Measurements from ENCODE around the gene CERK.

Gene CERK

GRCh38 chr22:46764779-46765485, 26.9 kb upstream of the CERK start:
- no peak for DNase-seq (ENCODE audit: low spot score)

DNA sequence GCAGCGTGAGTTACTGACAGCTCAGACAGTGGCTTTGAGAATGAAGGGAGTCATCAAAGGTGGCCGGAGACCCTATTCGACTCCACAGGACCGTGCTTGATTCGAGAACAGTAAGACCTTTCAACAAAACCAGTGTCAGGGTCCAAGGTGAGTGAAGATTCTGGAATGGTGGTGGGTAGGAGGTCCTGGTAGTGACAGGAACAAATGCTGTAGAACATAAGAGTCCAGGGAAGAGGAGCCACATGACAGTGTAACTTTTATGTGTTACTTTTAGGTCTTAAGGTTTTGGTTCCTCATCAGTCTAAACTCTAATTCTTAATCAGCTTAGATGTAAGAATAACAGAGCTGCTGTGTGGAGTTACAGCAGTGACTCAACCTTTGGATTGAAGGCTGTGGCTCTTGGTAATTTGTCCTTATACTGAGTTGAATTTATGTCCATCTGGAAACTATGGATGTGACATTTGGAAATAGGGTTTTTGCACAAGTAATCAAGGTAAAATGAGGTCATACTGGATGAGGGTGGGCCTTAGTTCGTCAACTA, 26.2 kb upstream of the CERK start:
- no peak for DNase-seq (ENCODE audit: low spot score)

DNA sequence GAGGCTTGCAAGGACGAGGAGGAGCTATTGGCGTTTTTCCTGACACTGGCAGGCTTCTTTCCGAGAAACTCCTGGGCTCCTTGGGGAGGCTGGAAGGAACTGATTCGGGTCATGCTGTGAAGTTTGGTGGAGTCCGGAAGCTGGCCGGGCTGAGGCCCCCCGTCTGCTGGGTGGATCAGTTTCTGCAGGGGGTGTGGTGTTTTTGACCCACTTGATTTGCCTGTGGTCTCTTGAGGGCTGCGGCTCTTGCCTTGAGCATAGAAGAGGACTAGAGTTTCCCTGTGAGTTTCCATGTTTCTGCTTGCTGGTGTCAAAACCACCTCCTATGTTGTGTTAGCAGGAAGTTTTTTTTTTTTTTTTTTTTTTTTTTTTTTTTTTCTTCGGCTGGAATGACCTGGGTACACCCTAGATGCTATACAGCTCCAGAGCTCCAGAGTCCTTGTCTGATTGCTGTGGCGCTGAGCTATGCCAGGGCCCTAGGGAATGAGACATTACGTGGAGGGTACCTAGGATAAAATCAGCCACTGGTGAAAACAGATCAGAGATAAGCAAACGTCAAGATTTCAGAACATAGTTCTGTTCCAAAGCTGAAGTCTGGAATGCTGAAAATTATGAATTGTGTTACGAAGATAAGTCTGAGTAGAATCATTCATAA, 25.1 kb upstream of the CERK start:
- no peak for DNase-seq (ENCODE audit: low spot score)

DNA sequence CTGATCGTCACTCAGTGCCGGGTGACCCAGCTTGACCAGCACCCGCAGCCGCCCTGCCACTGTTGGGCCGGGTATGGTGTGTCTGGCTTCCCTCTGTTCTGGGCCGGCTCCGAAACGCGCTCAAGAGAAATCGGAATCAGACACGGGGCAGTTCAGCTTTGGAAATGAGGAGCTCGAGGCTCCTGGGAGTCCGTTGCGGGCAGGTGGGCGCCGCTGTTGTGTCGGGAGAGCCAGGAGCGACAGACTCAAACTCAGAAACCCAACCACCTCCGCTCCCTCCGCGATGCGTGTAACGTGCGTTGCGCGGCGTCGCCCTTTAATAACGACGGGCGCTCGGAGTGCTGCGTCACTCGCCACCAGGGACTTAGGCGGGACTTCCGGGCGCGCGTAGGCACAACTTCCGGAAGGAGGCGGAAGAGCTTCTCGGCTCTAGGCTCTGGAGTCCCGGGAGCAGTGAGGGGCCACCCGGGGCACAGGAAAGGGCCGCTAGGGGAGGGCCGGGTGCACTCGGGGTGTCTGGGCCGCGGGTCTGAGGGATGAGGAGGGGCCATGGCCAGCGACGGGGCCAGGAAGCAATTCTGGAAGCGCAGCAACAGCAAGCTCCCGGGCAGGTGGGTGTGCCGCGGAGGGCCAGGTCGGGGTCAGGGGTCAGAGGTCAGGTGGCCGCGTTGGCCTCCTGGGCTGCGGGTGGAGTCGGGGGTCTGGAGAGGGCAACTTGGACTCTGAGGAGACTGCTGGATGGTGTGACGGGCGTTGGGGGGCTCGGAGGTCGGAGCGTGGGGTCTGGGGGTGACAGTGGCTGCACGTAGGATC, 24.4 kb upstream of the CERK start, which contains the start of gene TBC1D22A:
TBC1D22A (plus strand) TSS at position 413 of the 813 bp plus-strand sequence; CDS start at position 550, 137 bp downstream.
- DNase-seq (ENCODE audit: low spot score): peak; percentile 97

- no peak for DNase-seq (ENCODE audit: low spot score)
These were observed 23.6 kb upstream of the CERK start for GRCh38 chr22:46761539-46762237.

DNA sequence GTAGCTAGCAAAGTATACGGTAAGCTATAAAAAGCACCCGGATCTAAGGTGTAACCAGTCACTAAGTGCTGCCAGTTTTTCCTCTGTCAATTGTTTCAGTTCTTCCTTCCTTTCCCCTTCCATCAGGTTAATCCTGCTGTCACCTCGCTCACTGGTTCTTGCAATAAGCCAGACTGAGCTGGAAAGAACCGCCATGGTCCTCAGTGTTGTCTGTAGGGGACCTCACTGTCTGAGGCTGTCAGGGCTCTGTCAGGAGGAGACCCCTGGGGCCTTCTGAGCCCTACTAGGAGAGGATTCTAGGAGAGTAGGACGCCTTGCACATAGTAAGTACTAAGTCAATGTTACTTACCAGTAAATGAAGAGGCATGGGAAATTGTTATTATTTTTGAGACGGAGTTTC, 23.0 kb upstream of the CERK start:
- DNase-seq (ENCODE audit: low spot score): no peak

GRCh38 chr22:46758867-46759290, 20.8 kb upstream of the CERK start:
- DNase-seq (ENCODE audit: low spot score): peak; percentile 75

DNA sequence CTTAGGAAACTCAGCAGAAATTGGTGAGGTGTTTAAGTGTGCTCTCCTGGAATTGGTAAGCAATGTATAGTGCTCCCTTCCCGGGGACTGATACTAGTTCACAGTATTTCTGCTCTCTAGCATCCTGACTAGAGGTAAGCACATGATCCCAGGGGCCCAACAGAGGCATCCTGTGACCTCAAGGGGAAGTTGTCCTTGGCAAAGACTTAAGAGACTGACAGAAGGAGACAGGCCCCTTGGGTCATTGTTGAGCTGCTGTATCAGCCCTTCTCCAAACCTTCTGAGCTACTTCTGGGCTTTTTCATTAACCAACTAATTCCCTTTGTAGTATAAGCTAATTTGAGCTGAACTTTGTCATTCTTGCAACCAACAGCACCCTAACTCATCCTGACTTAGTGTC, 20.1 kb upstream of the CERK start:
- no peak for DNase-seq (ENCODE audit: low spot score)

- no peak for DNase-seq (ENCODE audit: low spot score)
These were observed 19.1 kb upstream of the CERK start for GRCh38 chr22:46757104-46757503.

DNA sequence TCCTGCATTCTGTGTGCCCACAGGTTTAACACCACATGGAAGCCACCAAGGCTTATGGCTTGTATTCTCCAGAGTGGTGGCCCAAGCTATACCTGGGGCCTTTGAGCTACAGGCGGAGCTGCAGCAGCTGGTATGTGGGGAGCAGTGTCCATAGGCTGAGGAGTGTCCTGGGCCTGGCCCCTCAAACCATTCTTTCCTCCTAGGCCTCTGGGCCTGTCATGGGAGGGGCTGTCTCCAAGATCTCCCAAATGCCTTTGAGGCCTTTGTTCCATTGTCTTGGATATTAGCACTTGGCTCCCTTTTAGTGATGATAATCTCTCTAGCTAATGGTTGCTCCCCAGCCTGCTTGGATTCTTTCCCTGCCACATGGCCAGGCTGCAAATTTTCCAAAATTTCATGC, 18.0 kb upstream of the CERK start:
- DNase-seq (ENCODE audit: low spot score): no peak

- no peak for DNase-seq (ENCODE audit: low spot score)
These were observed 17.5 kb upstream of the CERK start for GRCh38 chr22:46755525-46755924.

DNA sequence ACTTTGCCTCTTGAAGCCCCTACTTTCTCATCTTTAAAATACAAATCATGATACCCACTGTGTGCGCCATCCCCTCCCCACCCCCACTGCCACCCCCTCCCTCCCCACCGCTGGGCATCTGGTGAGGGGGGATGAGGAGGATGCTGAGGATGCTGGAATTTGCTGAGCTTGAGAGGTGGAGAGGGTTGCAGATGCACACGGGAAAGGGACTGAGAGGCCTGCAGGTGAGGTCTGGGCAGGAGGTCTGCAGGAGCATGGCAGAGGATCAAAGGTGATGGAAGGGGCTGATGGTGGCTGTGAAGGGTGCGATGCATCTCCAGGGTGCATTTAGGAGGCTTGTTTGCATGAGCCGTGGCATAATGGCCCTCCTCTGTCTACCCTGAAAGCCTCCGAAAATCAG, 16.8 kb upstream of the CERK start:
- DNase-seq (ENCODE audit: low spot score): no peak

GRCh38 chr22:46754110-46754799, 16.2 kb upstream of the CERK start:
- DNase-seq (ENCODE audit: low spot score): no peak

DNA sequence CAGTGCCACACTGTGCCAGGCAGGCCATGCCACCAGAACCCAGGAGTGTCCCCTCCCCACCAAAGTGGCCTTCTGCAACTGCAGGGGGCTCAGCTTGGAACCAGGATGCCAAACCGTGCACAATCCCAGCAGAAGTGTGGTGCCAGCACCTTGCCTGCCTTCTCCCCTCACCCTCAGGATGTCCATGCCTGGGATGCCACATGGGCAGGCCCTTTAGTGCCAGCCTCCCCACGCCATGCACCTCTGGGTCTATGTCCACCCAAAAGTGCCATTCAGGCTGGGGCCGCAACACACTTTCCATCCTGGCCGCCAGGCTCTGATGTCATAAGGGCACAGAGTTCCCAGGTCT, 15.7 kb upstream of the CERK start:
- DNase-seq (ENCODE audit: low spot score): no peak

GRCh38 chr22:46753360-46753759, 15.3 kb upstream of the CERK start:
- no peak for DNase-seq (ENCODE audit: low spot score)

DNA sequence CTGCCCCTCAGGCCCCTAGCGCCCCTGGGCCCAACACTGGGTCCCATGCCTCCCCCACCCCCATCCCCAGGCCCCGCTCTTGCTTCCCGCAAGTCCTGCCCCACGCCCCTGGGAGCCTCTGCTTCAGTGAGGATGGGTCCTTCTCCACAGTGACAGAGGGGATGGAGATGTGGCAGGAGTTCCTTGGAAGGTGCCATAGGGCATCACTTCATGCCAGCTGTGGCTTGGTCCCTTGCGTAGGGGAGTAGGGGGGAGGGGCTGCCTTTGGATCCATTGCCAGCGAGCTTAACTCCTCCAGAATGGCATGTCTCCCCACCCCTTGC, 14.9 kb upstream of the CERK start:
- no peak for DNase-seq (ENCODE audit: low spot score)

DNA sequence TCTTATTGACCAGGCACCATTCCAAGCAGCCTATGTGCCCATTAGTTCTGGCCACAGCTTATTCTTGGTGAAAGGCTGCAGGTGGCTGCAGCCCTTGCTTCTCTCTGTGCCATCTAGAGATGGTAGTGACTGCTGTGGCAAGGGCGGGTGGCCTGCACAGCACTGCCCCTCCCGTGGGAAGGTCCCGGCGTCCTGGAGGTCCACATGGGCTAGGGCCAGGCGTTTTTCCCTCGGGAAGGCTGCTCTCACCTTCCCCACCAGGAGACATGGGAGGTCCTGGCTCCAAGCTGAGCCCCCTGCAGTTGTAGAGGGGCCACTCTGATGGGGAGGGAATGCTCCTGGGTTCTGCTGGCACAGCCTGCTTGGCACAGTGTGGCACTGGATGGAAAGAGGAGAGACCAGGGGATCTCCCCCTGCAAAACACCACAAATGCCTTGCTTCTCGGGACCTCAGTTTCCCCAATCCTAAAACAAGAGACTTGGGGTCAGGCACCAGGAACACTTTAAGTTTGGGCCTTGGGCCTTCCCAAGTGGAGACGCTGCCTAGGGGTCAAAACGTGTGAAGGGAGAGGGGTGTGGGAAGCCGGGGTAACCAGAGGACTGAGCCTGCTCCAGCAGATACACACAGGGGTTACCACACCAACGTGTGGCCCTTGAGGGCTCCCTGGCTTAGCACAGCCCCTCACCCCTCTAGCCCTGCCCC, 14.4 kb upstream of the CERK start:
- DNase-seq (ENCODE audit: low spot score): no peak

- no peak for DNase-seq (ENCODE audit: low spot score)
These were observed 12.9 kb upstream of the CERK start for GRCh38 chr22:46750863-46751443.

DNA sequence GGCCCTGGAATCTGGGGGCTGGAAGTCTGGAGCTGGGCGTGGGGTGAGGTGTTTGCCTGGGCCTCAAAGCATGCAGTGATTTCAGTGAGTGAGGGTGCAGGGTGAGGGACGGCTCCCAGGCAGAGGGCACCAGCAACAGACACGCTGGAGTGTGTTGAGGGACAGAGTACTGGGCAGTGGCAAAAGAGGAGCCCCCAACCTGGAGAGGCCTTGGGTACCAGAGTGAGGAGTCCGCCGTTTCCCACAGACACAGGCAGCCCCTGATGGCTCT, 12.4 kb upstream of the CERK start:
- no peak for DNase-seq (ENCODE audit: low spot score)

GRCh38 chr22:46749682-46750529, 11.9 kb upstream of the CERK start:
- no peak for DNase-seq (ENCODE audit: low spot score)
